GM18870 (cell line): ENCODE data around the gene B3GNT2.

Experiments
- ATAC-seq: cut with Tn5 transposase; IDR thresholded peaks from one replicate; pipeline ENCODE4 v1.9.1; 2021; ENCODE audit warnings: moderate library complexity; ENCODE audit not compliant: unreplicated experiment

B3GNT2 gene

DNA sequence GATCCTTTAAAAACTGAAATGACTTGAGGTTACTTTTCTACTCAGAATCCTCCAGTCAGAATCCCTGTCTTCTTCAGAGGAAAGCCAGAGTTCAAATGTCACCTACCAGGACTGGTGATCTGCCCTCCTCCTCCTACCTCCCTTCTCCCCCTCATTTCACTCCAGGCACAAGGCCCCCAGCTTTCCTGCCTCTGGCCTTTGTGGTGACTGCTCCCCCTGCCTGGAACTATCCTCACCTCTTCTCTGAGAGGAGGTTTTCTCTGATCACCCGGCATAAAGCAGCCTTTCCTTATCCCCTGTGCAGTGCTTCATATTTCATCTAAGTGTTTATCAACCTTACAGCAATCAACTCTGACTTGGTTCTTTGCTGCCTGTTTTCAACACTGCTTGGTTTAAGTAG is 6.8 kb downstream of the B3GNT2 start:
- ATAC-seq: no peak

GRCh38 chr2:62203459-62203858 is 7.5 kb downstream of the B3GNT2 start:
- ATAC-seq: no peak

GRCh38 chr2:62204998-62205496 is 9.1 kb downstream of the B3GNT2 start:
- ATAC-seq: no peak

GRCh38 chr2:62205554-62205953 is 9.6 kb downstream of the B3GNT2 start:
- no peak for ATAC-seq

- no peak for ATAC-seq
Measured at GRCh38 chr2:62206024-62206423, 10.1 kb downstream of the B3GNT2 start.

GRCh38 chr2:62207491-62207890 is 11.6 kb downstream of the B3GNT2 start:
- no peak for ATAC-seq

DNA sequence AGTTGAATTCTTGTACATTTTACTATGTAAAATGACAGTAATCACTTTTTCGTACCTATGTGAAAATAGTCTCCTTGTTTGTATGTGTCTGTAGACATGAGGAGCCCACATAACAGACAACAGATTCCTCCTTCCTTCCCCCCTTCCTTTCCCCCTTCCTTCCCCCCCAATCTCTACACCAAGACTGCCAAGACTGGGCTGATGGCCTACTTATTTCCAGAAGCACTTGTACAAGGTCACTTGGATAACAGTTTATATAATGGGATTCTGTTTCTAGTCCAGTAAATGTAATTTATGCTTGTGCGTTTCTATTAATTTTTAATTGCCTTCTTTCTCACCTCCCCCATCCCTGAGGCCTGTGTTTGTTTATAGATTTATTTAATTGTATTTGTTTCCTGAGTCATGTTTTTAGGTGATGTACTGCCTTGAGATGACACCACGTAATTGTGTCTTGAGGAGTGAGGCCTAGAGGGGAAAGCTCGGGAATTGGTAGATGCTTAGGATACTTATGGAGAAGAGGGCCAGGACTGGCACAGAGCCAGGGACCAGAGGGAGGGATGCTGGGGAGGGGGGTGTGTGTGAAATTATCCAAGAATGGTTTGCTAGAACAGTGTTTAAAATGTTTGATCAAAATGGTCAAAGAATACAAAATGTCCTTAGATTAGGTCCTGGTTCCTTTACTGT is 12.3 kb downstream of the B3GNT2 start:
- no peak for ATAC-seq

DNA sequence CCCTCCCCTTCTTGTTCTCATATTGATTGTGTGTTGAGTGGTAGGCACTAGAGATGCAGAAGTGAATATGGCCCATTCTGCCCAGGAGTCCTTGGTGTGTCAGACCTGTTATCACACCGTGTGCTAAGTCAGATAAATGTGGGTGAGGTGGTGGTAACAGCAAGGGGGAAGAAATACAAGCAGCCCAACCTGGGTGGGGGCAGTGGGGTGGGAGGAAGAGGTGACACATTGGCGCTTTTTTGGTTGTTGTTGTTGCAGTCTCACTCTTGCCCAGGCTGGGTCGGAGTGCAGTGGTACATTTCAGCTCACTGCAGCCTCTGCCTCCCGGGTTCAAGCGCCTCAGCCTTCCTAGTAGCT is 12.8 kb downstream of the B3GNT2 start:
- ATAC-seq: no peak

DNA sequence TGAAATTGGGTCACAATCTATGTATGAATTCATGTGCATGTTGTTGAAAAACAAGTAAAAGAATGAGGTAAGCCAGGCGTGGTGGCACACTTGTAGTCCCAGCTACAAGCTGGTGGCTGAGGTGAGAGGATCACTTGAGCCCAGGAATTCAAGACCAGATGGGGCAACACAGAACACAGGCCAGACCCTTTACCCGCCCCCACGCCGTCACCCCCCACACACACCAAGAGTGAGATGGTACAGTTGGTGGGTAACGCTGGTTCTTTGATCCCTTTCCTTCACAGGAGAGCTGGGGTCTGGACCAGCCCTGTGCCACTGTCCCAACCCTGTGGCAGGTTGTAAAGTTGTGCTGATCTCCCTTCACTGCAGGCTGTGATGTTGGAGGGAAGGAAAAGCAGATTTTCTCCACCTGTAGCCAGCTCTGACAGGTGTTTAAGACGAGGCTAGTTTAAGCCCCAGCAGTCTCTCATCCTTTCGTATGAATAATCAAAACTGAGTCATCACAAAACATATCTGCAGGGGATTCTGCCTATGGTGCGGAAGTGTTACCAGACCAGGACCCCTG is 13.6 kb downstream of the B3GNT2 start:
- ATAC-seq: no peak

DNA sequence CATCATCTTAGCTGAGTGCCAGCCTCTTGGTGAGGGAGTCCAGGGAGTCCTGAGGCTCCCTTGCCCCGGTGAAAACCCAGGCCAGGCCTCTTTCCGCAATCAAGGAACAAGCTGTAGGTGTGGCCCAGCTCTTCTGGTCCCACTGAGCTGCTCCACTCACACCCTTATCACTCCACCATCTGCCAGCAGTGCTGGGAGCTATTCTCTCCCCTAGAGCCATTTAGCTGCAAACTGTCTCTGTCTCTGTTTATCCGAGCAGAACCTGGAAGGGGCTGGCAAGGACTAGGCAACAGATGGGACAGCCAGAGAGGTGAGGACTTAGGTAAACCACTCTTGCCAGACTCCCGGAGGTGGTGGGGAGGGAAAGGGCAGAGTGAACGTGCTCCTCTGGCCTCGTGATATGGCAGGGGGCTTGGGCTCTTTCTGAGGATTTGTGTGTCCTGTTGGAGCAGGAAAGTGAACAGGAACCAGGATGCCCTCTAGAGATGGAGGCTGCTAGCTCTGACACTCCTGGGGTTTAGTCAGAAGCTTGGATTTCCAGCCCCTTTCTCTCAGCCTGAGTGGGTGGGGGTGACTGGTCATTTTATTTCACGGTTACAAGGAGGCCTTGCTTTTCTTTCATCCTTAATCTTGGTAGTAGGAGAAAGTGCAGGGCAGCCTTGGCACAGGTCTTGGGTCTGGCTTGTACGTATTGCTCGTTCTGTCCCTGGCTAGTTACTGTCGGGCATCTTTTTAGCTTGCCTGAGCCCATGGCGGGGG is 19.6 kb downstream of the B3GNT2 start:
- no peak for ATAC-seq

- ATAC-seq: no peak
Measured at GRCh38 chr2:62216113-62216512, 20.2 kb downstream of the B3GNT2 start.

- no peak for ATAC-seq
Measured at GRCh38 chr2:62216616-62217015, 20.7 kb downstream of the B3GNT2 start.

DNA sequence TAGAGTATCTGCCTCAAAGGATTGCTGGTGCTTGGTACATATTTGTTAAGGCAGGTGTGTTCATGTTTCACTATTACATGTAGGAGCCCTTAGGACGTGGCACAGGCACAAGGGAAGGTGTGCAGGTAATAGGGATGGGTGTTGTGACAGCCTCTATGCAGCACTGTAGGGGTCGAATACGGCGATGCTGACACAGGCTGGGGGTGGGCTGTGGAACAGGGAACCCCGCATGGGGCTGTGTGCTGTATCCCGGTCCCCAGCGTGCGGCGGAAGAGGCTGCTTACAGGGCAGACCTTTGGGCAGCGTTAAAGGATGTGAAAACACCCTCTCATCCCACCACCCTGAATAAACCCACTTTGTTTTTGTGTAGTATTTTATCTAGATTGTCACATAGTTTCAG is 21.5 kb downstream of the B3GNT2 start:
- ATAC-seq: no peak

GRCh38 chr2:62217970-62218369 is 22.1 kb downstream of the B3GNT2 start:
- no peak for ATAC-seq

DNA sequence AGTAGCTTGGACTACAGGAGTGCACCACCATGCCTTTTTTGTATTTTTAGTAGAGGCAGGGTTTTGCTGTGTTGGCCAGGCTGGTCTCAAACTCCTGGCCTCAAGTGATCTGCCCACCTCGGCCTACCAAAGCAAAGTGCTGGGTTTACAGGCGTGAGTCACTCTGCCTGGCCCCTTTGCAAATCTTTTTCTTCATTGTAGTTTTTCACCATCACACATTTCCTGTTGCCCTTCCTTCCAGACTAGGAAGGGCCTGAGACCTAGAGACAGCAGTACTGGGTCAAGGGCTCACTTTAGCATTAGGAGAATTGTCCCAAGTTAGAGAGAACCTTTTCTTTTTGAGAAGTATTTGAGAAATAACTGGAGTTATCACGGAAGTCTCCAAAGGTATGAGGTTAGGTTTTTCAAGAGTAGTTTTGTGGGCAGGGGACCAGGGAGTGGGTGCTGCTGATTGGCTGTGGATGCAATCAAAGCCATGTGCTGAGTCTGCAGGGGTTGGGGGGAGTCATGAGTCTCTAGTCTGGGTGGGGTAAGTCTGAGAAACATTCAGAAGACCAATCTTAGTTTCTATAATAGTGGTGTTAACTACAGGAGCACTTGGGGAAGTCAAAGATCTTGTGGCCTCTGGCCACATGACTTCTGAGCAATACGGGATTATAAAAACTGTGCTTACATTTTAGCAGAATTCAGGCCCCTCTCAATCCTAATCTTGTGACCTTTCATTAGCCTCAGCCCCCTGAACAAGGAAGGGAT is 23.7 kb downstream of the B3GNT2 start:
- no peak for ATAC-seq

DNA sequence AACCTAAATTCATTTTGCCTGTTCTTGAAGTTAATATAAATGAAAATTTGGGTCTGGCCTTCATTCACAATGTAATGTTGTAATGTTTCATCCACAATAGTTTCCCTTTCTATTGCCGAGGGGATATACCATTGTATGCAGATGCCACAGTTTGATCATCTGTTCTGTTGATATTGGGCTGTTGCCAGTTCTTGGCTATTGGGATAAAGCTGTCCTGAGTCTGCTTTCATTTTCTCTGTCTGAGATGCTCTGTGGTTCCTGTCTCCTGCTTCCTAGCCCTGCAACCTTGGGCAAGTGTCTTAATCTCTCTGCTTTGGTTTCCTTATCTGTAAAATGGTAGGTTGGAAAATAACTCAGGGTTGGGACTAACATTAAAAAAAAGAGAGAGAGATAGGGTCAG is 25.2 kb downstream of the B3GNT2 start:
- no peak for ATAC-seq

DNA sequence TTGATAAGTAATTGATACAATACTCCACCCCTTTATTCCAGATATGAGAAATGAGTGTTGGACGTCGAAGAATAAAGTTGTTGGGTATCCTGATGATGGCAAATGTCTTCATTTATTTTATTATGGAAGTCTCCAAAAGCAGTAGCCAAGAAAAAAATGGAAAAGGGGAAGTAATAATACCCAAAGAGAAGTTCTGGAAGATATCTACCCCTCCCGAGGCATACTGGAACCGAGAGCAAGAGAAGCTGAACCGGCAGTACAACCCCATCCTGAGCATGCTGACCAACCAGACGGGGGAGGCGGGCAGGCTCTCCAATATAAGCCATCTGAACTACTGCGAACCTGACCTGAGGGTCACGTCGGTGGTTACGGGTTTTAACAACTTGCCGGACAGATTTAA is 26.3 kb downstream of the B3GNT2 start:
- no peak for ATAC-seq

GRCh38 chr2:62222674-62223073 is 26.8 kb downstream of the B3GNT2 start:
- ATAC-seq: no peak

DNA sequence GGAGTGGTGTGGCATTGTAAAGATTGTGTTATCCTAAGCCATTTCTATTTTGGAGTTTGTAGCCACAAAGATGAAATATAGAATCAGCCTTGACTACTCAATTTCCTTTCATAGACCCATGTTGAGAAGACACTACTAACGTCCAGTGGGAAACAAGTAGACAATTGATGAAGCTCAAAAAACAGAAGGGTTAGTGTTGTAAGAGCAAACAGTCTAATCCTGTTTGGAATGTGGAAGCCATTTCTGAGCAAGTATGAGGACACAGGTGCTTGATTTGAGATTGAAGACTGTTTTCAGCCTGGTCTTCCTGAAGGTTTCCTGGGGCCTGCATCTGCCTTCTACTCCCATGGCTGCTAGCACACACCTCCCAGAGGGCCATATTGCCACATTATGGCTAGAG is 29.1 kb downstream of the B3GNT2 start:
- ATAC-seq: no peak

GRCh38 chr2:62227386-62228075 is 31.6 kb downstream of the B3GNT2 start:
- ATAC-seq: no peak

DNA sequence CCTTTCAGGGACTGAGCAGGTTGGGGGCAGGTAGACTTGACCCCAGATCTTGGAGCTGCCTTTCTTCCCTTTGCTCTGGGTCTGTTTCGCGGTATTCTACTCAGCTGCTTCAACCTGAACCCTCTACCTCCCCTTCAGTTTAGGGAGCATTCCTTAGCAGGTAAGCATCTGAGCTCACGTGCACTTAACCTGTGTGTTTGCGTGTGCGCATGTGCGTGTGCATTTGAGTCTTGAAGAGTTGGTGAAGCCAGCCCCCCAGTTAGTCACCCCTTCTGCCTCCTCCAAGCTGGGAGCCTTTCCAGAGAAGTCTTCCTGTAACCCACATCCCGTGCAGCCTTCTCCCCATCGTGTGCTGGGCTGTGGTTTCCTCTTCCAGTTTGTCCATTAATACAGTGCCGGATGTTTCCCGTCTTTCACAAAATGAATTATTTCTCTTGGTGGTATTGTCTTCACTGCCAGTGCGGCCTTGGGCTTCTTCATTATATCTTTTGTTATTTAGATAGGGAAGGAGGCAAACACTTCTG is 33.2 kb downstream of the B3GNT2 start:
- ATAC-seq: no peak
